SK-N-MC (cell line): ENCODE measurements around the gene FNDC7.

Experiments used
- EZH2 ChIP-seq: fragments of 200-600 bp; sonication (generic); IDR thresholded peaks from one replicate; pipeline ENCODE4 v1.6.1; 2017; ENCODE audit warnings: antibody characterized with exemption
- FOXP2 ChIP-seq: optimal IDR thresholded peaks from 2 replicates; pipeline ENCODE3; 2011; ENCODE audit warnings: mild to moderate bottlenecking, moderate library complexity; ENCODE audit not compliant: insufficient read depth; ENCODE audit errors: extremely low read length, control extremely low read depth
- POLR2AphosphoS5 ChIP-seq: IDR thresholded peaks from 2 replicates; pipeline ENCODE4 v1.6.1; 2012; ENCODE audit warnings: mild to moderate bottlenecking, low read depth, low read length, borderline replicate concordance

DNA sequence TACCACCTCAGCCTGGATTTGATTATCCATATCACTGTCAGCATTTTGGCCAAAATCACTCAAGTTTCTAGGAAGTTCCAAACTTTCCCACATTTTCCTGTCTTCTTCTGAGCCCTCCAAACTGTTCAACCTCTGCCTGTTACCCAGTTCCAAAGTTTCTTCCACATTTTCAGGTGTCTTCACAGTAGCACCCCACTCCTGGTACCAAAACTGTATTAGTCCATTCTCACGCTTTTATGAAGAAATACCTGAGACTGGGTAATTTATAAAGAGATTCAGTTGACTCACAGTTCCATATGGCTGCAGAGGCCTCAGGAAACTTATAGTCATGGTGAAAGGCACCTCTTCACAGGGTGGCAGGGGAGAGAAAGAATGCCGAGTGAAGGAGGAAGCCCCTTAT lies 73.2 kb downstream of the FNDC7 start:
- TF ChIP-seq EZH2 (no peak), POLR2AphosphoS5 (no peak), FOXP2 (no peak)
